GM06990 (cell line): Measurements from ENCODE around the gene FARP2.
"Not testable (repeated sequence)": the region's sequence is repeated elsewhere in the genome, so short reads cannot be mapped to it uniquely, and the experiment has no call there.

Experiments
- DNase-seq: peaks from one replicate; pipeline ENCODE4 v3.0.0-alpha.2; 2011; ENCODE audit not compliant: insufficient read length; ENCODE audit errors: extremely low read depth
- H3K27me3 ChIP-seq: replicated peaks from 2 replicates; pipeline ENCODE4 v1.6.0; 2011; ENCODE audit warnings: low read length; ENCODE audit not compliant: control insufficient read depth, insufficient read depth
- H3K36me3 ChIP-seq: 2 replicates; pipeline ENCODE4 v1.5.1; 2011; ENCODE audit warnings: low read length; ENCODE audit not compliant: control insufficient read depth, insufficient read depth
- H3K4me3 ChIP-seq: replicated peaks from 2 replicates; pipeline ENCODE4 v1.5.1; 2011; ENCODE audit warnings: low read depth, mild to moderate bottlenecking, control low read depth, low read length
- CTCF ChIP-seq: IDR thresholded peaks from 2 replicates; pipeline ENCODE4 v1.5.1; 2011; ENCODE audit warnings: low read length, control low read depth, mild to moderate bottlenecking, inconsistent platforms; ENCODE audit not compliant: insufficient read depth, poor library complexity, severe bottlenecking

The FARP2 gene

GRCh38 chr2:241379481-241380480, 23.7 kb downstream of the FARP2 start:
- TF ChIP-seq CTCF: no peak
- Histone ChIP-seq H3K4me3 (no peak overlapping the region), H3K27me3 (no peaks in the 10 kb centered on the region), H3K36me3 (peaks cover 2% of the 10 kb centered on the region)
- no peak for DNase-seq

- DNase-seq: no peak
Measured at GRCh38 chr2:241381872-241382271, 25.8 kb downstream of the FARP2 start.

GRCh38 chr2:241385450-241385849, 29.4 kb downstream of the FARP2 start:
- H3K4me3 ChIP-seq, H3K27me3 ChIP-seq, DNase-seq, H3K36me3 ChIP-seq: not testable (repeated sequence)

More at GRCh38 chr2:241381872-241382271, 25.8 kb downstream of the FARP2 start:
- no peak overlapping the region for H3K4me3 ChIP-seq
- H3K27me3 ChIP-seq: no peaks in the 10 kb centered on the region
- TF ChIP-seq CTCF: no peak
- H3K36me3 ChIP-seq: no peaks in the 10 kb centered on the region; the same call in 1 of the 2 replicates

- no peak for DNase-seq
- H3K36me3 ChIP-seq: no peaks in the 10 kb centered on the region; the same call in 1 of the 2 replicates
- no peak overlapping the region for H3K4me3 ChIP-seq
- TF ChIP-seq CTCF: no peak
- H3K27me3 ChIP-seq: no peaks in the 10 kb centered on the region
Measured at GRCh38 chr2:241386519-241386918, 30.4 kb downstream of the FARP2 start.

GRCh38 chr2:241389697-241390096, 33.6 kb downstream of the FARP2 start:
- DNase-seq: no peak
- Histone ChIP-seq H3K4me3 (no peak overlapping the region), H3K36me3 (no peaks in the 10 kb centered on the region), H3K27me3 (no peaks in the 10 kb centered on the region)
- TF ChIP-seq CTCF: no peak
